Activated T-cell treated with anti-CD3 and anti-CD28 coated beads, Interleukin-2, amount 50 U/mL, for 24 hours (primary cell): ENCODE data around the gene NAV3.

Experiments
- DNase-seq: peaks from one replicate; pipeline ENCODE4 v3.0.0-alpha.2; 2020
- H3K27ac Mint-ChIP-seq: 2 replicates; pipeline ENCODE4 v1.8.0; 2020; ENCODE audit warnings: mild to moderate bottlenecking, mixed read lengths
- H3K27me3 Mint-ChIP-seq: 2 replicates; pipeline ENCODE4 v1.8.0; 2020; ENCODE audit warnings: mixed read lengths
- H3K36me3 Mint-ChIP-seq: 2 replicates; pipeline ENCODE4 v1.8.0; 2020; ENCODE audit warnings: low read depth, mixed read lengths
- H3K4me1 Mint-ChIP-seq: 2 replicates; pipeline ENCODE4 v1.8.0; 2020; ENCODE audit warnings: low read depth, mixed read lengths
- H3K4me3 Mint-ChIP-seq: 2 replicates; pipeline ENCODE4 v1.8.0; 2020; ENCODE audit warnings: mild to moderate bottlenecking, moderate library complexity, mixed read lengths
- H3K9me3 Mint-ChIP-seq: 2 replicates; pipeline ENCODE4 v1.8.0; 2020; ENCODE audit warnings: mixed read lengths

Gene NAV3

DNA sequence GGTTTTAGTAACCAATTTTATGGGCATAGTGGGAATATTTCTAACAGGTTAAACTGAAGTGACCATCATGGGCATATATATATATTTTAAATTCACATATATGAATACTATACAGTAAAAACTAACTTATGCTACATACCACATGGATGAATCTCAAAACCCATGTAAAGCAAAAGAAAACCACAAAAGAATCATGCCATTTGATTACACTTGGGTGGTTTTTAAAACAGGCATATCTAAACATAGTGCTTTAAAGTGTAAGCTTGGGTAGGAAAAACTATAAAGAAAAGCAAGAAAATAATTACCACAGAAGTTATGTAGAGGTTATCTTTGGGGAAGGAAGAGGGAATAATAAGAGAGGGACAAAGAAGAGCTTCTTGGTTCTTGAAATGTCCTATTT, 326.1 kb downstream of the NAV3 start:
- H3K27me3 Mint-ChIP-seq: no peaks in the 10 kb centered on the region
- H3K4me1 Mint-ChIP-seq: no peaks in the 10 kb centered on the region
- H3K27ac Mint-ChIP-seq: no peak overlapping the region
- no peaks in the 10 kb centered on the region for H3K36me3 Mint-ChIP-seq
- DNase-seq: no peak
- peaks cover 5% of the 10 kb centered on the region for H3K9me3 Mint-ChIP-seq
- no peak overlapping the region for H3K4me3 Mint-ChIP-seq

DNA sequence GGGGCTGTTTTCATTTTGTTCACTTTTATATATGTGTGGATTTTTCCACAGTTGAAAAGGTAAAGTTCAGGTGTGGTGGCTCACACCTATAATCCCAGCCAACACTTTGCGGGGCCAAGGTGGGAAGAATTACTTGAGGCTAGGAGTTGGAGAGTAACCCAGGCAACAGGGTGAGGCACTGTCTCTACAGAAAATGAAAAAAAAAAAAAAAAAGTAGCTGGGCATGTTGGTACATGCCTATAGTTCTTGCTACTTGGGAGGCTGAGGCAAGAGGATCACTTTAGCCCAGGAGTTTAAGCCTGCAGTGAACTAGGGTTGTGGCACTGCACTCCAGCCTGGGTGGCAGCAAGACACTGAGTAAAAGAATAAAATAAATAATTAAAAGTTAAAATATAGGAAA, 326.5 kb downstream of the NAV3 start:
- Mint-ChIP-seq H3K27ac (no peak overlapping the region), H3K4me3 (no peak overlapping the region), H3K9me3 (peaks cover 5% of the 10 kb centered on the region), H3K27me3 (no peaks in the 10 kb centered on the region), H3K36me3 (no peaks in the 10 kb centered on the region), H3K4me1 (no peaks in the 10 kb centered on the region)
- no peak for DNase-seq

- H3K27ac Mint-ChIP-seq: no peak overlapping the region
- H3K4me1 Mint-ChIP-seq: no peaks in the 10 kb centered on the region
- H3K9me3 Mint-ChIP-seq: no peaks in the 10 kb centered on the region
- no peaks in the 10 kb centered on the region for H3K36me3 Mint-ChIP-seq
- no peak overlapping the region for H3K4me3 Mint-ChIP-seq
- no peak for DNase-seq
- no peaks in the 10 kb centered on the region for H3K27me3 Mint-ChIP-seq
Measured at GRCh38 chr12:78164154-78164553, 333.5 kb downstream of the NAV3 start.

- Mint-ChIP-seq H3K36me3 (no peaks in the 10 kb centered on the region), H3K4me1 (no peaks in the 10 kb centered on the region), H3K27ac (no peak overlapping the region), H3K27me3 (no peaks in the 10 kb centered on the region), H3K9me3 (peaks cover 3% of the 10 kb centered on the region), H3K4me3 (no peak overlapping the region)
- no peak for DNase-seq
Measured at GRCh38 chr12:78167510-78167909, 336.8 kb downstream of the NAV3 start.

DNA sequence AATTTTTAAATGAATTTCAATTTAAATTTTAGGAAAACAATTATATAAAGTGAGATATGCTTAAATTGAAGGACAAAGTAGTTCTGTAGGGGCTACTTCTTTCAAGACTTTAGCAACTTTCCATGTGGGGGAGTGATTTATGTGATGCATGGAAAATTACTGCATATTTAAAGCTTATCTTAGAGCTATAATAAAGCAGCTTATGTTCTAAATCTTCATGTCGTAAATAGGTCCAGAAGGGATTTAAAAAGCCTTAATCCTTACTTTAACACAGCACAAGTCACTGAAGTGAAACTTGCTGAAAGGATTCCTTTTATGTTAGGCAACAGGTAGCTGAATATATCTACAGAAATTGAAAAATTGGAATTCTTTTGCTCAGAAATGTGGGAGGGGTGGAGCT, 340.4 kb downstream of the NAV3 start:
- Mint-ChIP-seq H3K27me3 (no peaks in the 10 kb centered on the region), H3K9me3 (peaks cover 3% of the 10 kb centered on the region), H3K4me1 (no peaks in the 10 kb centered on the region), H3K36me3 (no peaks in the 10 kb centered on the region), H3K27ac (no peak overlapping the region), H3K4me3 (no peak overlapping the region)
- DNase-seq: no peak

DNA sequence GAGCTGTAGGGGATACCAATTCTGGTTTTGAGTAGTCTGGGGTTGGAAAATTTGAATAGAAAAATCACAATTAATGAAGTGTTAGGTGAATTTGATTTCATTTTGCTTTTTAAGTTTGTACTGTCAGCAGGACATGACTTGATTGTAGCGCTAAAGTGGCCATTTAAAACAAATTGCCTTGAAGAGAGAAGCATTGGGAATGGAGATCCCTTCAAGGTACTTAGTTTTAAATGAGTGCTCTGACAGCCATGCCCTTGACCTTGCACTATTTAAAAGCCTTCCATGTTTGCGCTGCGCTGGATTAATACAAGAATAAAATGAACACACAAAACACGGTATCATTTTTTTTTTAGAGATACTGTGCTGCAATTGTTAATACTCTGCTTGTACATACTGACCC, 345.9 kb downstream of the NAV3 start:
- no peak for DNase-seq
- no peaks in the 10 kb centered on the region for H3K4me1 Mint-ChIP-seq
- no peaks in the 10 kb centered on the region for H3K27me3 Mint-ChIP-seq
- H3K4me3 Mint-ChIP-seq: no peak overlapping the region
- peaks cover 3% of the 10 kb centered on the region for H3K9me3 Mint-ChIP-seq
- H3K36me3 Mint-ChIP-seq: no peaks in the 10 kb centered on the region
- H3K27ac Mint-ChIP-seq: no peak overlapping the region

DNA sequence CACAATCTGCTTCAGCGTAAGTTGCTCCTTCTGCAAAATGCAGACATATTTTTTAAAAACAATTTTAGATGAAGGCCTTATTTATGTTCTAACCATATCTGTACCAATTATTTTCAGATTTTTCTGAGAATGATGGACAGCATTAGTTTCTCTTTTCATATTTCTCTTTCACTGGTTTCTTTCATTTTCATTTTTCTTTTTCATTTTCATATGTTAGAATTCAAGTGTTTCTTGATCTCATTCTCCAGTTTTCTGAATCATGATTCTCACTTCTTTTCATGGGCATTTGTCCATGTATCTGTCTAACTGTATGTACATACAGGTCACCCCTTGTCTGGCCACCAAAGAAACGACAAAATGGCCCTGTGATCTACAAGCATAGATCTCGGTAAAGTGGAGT, 346.6 kb downstream of the NAV3 start:
- Mint-ChIP-seq H3K9me3 (peaks cover 3% of the 10 kb centered on the region), H3K27me3 (no peaks in the 10 kb centered on the region)
- DNase-seq: no peak

DNA sequence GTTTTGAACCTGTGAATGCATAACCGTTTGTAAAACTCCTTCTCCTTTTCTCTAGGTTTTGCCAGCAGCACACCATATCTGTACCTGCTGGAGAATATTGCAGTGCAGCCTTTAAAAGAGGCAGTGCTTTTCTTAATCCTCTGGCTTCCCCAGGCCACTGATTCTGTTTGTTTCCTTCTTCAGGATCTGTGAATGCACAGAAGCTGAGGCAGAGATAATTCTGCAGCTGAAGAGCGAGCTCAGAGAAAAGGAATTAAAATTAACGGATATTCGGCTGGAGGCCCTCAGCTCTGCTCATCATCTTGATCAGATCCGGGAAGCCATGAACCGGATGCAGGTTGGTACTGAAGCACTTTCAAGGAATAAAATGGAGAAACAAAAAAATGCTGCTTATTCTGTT, 348.7 kb downstream of the NAV3 start:
- no peaks in the 10 kb centered on the region for H3K27me3 Mint-ChIP-seq
- DNase-seq: no peak
- H3K36me3 Mint-ChIP-seq: no peaks in the 10 kb centered on the region
- H3K4me1 Mint-ChIP-seq: no peaks in the 10 kb centered on the region
- H3K4me3 Mint-ChIP-seq: no peak overlapping the region
- no peak overlapping the region for H3K27ac Mint-ChIP-seq
- H3K9me3 Mint-ChIP-seq: peaks cover 3% of the 10 kb centered on the region

More for the DNA sequence above, 346.6 kb downstream of the NAV3 start:
- H3K27ac Mint-ChIP-seq: no peak overlapping the region
- no peak overlapping the region for H3K4me3 Mint-ChIP-seq
- no peaks in the 10 kb centered on the region for H3K4me1 Mint-ChIP-seq
- H3K36me3 Mint-ChIP-seq: no peaks in the 10 kb centered on the region

GRCh38 chr12:78181544-78182162, 351.0 kb downstream of the NAV3 start:
- no peak overlapping the region for H3K27ac Mint-ChIP-seq

DNA sequence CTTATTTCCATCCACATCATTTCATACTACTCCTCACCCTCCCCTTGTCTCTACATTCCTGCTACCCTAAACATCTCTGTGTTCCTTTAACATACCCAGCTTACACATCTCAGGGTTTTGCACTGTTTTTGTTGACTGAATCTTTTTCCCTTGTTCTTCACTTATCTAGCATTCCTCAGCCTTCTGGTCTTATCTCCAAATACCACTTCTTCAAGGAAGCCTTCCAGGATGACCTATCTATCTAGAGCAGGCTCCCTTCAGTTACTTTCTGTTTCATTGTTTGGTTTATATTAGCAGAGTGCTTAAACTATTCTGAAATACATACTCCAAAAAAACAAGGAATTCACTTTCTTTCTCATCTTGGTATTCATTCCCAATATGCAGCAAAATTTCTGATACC, 353.1 kb downstream of the NAV3 start:
- DNase-seq: no peak

More at GRCh38 chr12:78181544-78182162, 351.0 kb downstream of the NAV3 start:
- peaks cover 3% of the 10 kb centered on the region for H3K9me3 Mint-ChIP-seq
- DNase-seq: no peak
- no peaks in the 10 kb centered on the region for H3K27me3 Mint-ChIP-seq
- H3K4me3 Mint-ChIP-seq: no peak overlapping the region
- H3K36me3 Mint-ChIP-seq: no peaks in the 10 kb centered on the region
- H3K4me1 Mint-ChIP-seq: no peaks in the 10 kb centered on the region

GRCh38 chr12:78185109-78185508, 354.4 kb downstream of the NAV3 start:
- Mint-ChIP-seq H3K27ac (no peak overlapping the region), H3K4me1 (no peaks in the 10 kb centered on the region), H3K36me3 (no peaks in the 10 kb centered on the region), H3K27me3 (no peaks in the 10 kb centered on the region), H3K4me3 (no peak overlapping the region), H3K9me3 (peaks cover 5% of the 10 kb centered on the region)
- no peak for DNase-seq

More for the DNA sequence above, 353.1 kb downstream of the NAV3 start:
- H3K9me3 Mint-ChIP-seq: peaks cover 3% of the 10 kb centered on the region
- H3K27ac Mint-ChIP-seq: no peak overlapping the region
- H3K36me3 Mint-ChIP-seq: no peaks in the 10 kb centered on the region
- no peaks in the 10 kb centered on the region for H3K27me3 Mint-ChIP-seq
- H3K4me3 Mint-ChIP-seq: no peak overlapping the region
- H3K4me1 Mint-ChIP-seq: no peaks in the 10 kb centered on the region

DNA sequence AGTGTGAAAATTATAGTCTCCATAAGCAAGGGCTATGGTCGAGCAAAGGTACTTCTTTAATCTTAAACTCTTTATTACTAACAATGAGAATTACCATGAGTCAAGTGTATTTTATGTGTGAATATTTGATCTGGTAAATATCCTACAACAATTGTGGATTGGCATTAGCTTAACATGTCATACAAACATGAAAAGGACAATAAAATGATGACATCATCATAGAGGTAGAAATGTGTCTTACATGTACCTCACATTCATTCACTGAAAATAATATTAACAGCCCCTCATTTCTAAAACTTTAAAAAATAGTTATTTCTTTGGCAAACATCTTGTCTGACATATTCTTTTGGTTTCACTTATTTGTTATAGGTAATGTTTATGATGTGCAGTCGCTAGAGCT, 355.0 kb downstream of the NAV3 start:
- no peak overlapping the region for H3K4me3 Mint-ChIP-seq
- no peaks in the 10 kb centered on the region for H3K36me3 Mint-ChIP-seq
- peaks cover 5% of the 10 kb centered on the region for H3K9me3 Mint-ChIP-seq
- DNase-seq: no peak
- H3K27me3 Mint-ChIP-seq: no peaks in the 10 kb centered on the region
- no peak overlapping the region for H3K27ac Mint-ChIP-seq
- H3K4me1 Mint-ChIP-seq: no peaks in the 10 kb centered on the region

GRCh38 chr12:78186670-78187069, 356.0 kb downstream of the NAV3 start:
- Mint-ChIP-seq H3K36me3 (no peaks in the 10 kb centered on the region), H3K4me3 (no peak overlapping the region), H3K27ac (no peak overlapping the region), H3K9me3 (peaks cover 5% of the 10 kb centered on the region), H3K27me3 (no peaks in the 10 kb centered on the region), H3K4me1 (no peaks in the 10 kb centered on the region)
- no peak for DNase-seq

DNA sequence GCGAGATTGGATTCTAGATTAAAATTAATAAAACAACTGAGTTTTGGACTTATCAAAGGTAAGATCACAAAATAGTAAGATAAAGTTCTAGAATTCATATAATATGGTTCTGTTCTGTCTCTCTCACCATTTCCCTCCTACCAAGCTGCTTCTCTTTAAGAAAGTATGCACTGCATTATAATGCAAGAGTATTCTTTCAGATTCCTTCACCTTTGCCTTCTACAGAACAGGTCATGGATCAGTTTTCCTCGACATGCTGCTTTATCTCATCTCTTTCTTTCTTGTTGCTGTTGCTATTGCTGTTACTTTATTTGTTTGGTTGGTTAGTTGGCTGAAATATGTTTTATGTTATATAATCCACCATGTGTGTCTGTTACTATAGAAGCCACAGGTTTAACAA, 357.0 kb downstream of the NAV3 start:
- Mint-ChIP-seq H3K27me3 (no peaks in the 10 kb centered on the region), H3K36me3 (no peaks in the 10 kb centered on the region), H3K9me3 (peaks cover 6% of the 10 kb centered on the region), H3K4me3 (no peak overlapping the region), H3K27ac (no peak overlapping the region), H3K4me1 (no peaks in the 10 kb centered on the region)
- DNase-seq: no peak

DNA sequence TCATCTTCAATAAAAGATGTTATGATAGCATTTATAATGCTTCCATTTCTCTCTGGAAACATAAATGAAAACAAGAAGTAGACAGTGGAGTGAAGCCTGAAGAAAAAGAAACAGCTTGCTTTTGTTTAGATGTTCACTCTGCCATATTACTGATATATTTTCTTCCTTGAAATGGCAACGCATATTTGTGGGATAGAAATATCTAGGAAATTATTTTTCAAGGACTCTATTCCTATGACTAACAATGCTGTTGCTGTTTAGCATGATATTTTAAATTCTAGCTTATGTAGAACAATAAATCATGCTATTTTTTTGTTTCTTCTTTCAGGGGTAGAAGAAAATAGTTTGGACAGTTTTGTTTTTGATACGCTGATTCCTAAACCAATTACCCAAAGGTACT, 359.0 kb downstream of the NAV3 start:
- Mint-ChIP-seq H3K27ac (no peak overlapping the region), H3K27me3 (no peaks in the 10 kb centered on the region), H3K4me1 (no peaks in the 10 kb centered on the region), H3K36me3 (no peaks in the 10 kb centered on the region), H3K4me3 (no peak overlapping the region), H3K9me3 (peaks cover 12% of the 10 kb centered on the region)
- no peak for DNase-seq

DNA sequence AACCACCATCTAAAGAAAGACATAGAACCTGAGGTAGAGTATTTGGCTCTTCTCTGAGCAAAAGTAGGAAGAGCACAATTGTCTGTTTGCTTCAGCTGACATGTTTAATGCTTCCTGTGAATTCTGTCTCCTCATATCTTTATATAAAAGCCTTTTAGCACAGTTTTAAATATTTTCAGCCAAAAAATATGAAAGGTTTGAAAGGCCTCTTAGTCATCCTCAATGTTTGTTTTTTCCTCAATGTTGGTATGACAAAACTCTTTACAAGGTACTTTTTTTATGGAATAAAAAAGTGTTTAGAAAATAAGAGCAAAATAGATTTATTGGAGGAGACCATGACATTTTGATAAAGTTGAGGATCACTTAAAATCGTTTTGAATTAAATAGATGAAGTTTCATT, 360.9 kb downstream of the NAV3 start:
- no peak overlapping the region for H3K4me3 Mint-ChIP-seq
- no peaks in the 10 kb centered on the region for H3K4me1 Mint-ChIP-seq
- no peak overlapping the region for H3K27ac Mint-ChIP-seq
- no peak for DNase-seq
- H3K9me3 Mint-ChIP-seq: peaks cover 12% of the 10 kb centered on the region
- no peaks in the 10 kb centered on the region for H3K36me3 Mint-ChIP-seq
- H3K27me3 Mint-ChIP-seq: no peaks in the 10 kb centered on the region
